Right lobe of liver (tissue), 6 donors: ENCODE measurements around the gene ESRP2. TPM values are rescaled to one million over a fixed set of nuclear protein-coding genes. Genes with fewer than 3 reads are reported as not detected.

Experiments used
- ATAC-seq, 4 donors: fragments of 200-7000 bp; cut with Tn5 transposase; one replicate each; pipeline ENCODE4 v1.9.1; 2020; ENCODE audit warnings: mild to moderate bottlenecking in 4 of 4, moderate library complexity in 4 of 4
- DNase-seq, 3 donors: peaks; one replicate each; pipeline ENCODE4 v3.0.0-alpha.2; 2020
- H3K27ac ChIP-seq, 3 donors: fragments of 200-600 bp; one replicate each; pipeline ENCODE4 v1.8.0; 2022
- H3K27me3 ChIP-seq, 2 donors: fragments of 200-600 bp; one replicate each; pipeline ENCODE4 v1.8.0; 2022
- H3K36me3 ChIP-seq, 4 donors: fragments of 200-600 bp; sonication (generic) in 1 of 4; one replicate each; pipeline versions ENCODE4 v1.5.1 to v1.8.0; 2017 to 2022; ENCODE audit warnings: control low read depth in 1 of 4
- H3K4me1 ChIP-seq, 4 donors: fragments of 200-600 bp; sonication (generic) in 1 of 4; one replicate each; pipeline versions ENCODE4 v1.5.1 to v1.8.0; 2017 to 2022; ENCODE audit warnings: control low read depth in 1 of 4
- H3K4me3 ChIP-seq, 3 donors: fragments of 200-600 bp; one replicate each; pipeline ENCODE4 v1.8.0; 2022
- H3K9me3 ChIP-seq, 4 donors: fragments of 200-600 bp; sonication (generic) in 1 of 4; one replicate each; pipeline versions ENCODE4 v1.5.1 to v1.8.0; 2017 to 2022; ENCODE audit warnings: control low read depth in 1 of 4
- CTCF ChIP-seq, 4 donors: fragments of 200-600 bp in 3 of 4; fragments of 450-650 bp in 1 of 4; IDR thresholded peaks; one replicate each; pipeline versions ENCODE4 v1.5.1 to v1.8.0; 2016 to 2022; ENCODE audit warnings: antibody characterized with exemption in 4 of 4, mild to moderate bottlenecking in 2 of 4
- POLR2A ChIP-seq: fragments of 450-650 bp; IDR thresholded peaks from one replicate; pipeline ENCODE4 v1.6.1; 2017; ENCODE audit warnings: antibody characterized with exemption, mild to moderate bottlenecking
- WGBS: methylation state at CpG from one replicate; pipeline ENCODE4 v1.1.6; 2018; ENCODE audit warnings: low coverage, low lambda C conversion rate; ENCODE audit not compliant: insufficient coverage; ENCODE audit errors: missing lambda C conversion rate; 5-methylcytosine and 5-hydroxymethylcytosine counted together
- intact Hi-C, 2 donors: fragments of 100-400 bp; cut with DNase I; formaldehyde crosslinking; loops; one replicate each; pipeline versions ENCODE4 v1.11.2 to v1.14.1; 2022
- total RNA-seq, 6 experiments: library from RNA; depleted of rRNA in 2 of 6; stranded (reverse); fragments of >200 nt in 2 of 6; fragmentation: NEBNext Ultra II Directional in 3 of 6; extraction: Animal tissue kit (Norgen Biotek cat#: 25700) in 3 of 6; gene quantifications; one replicate each; pipeline versions ENCODE4 v1.1.0 to v1.2.4, GENCODE V29; 2016 to 2023
- donor health status: DM: no; HTN: yes; CAD: no.
- donor health status: DM: no; HTN: no; CAD: no.
- donor health status: DM: no; HTN: no; CAD: no.
- donor health status: DM: no; HTN: yes; CAD: no.
- donor health status: DM: no; HTN: yes; CAD: no.

ESRP2 gene
- total RNA-seq, 6 experiments from 2014 or later: 44.8 to 102 (median 57.9) TPM

GRCh38 chr16:68259007-68259825 is 23.3 kb upstream of the ESRP2 start:
- Histone ChIP-seq H3K9me3 (no peaks in the 10 kb centered on the region), H3K27me3 (no peaks in the 10 kb centered on the region), H3K4me1 (peaks cover 0 to 5% (median 0%) of the 10 kb centered on the region in 4 donors), H3K27ac (no peak overlapping the region), H3K36me3 (peaks cover 0 to 40% (median 0%) of the 10 kb centered on the region in 4 donors), H3K4me3 (no peak overlapping the region)
- DNase-seq (no peak), ATAC-seq (no peak)
- 80% methylated on average over 7 of the region's 27 CpGs for WGBS
- intact Hi-C loops: loop anchor here in 1 of 2 donors (5.0 kb wide), 1 partner anchor 68 kb away; no protein-coding TSS in a partner anchor
- TF ChIP-seq CTCF (IDR thresholded peaks at IDR 0.05): no peak
- no peak for TF ChIP-seq POLR2A

- DNase-seq (no peak), ATAC-seq (peak in 1 of 4 donors; percentile 17)
- WGBS: 57% methylated on average over 3 of the region's 13 CpGs
- H3K36me3 ChIP-seq: peaks cover 0 to 47% (median 0%) of the 10 kb centered on the region in 4 donors
- H3K27me3 ChIP-seq: no peaks in the 10 kb centered on the region
- intact Hi-C loops: loop anchor here in 1 of 2 donors (5.0 kb wide), 1 partner anchor 69 kb away; no protein-coding TSS in a partner anchor
- H3K9me3 ChIP-seq: no peaks in the 10 kb centered on the region
- no peaks in the 10 kb centered on the region for H3K4me1 ChIP-seq
- H3K27ac ChIP-seq: no peak overlapping the region
- no peak overlapping the region for H3K4me3 ChIP-seq
- no peak for TF ChIP-seq POLR2A
These were observed 22.2 kb upstream of the ESRP2 start for GRCh38 chr16:68257906-68258800.

GRCh38 chr16:68257251-68257905 is 21.5 kb upstream of the ESRP2 start:
- ATAC-seq (no peak), DNase-seq (no peak)
- TF ChIP-seq POLR2A (no peak), CTCF (IDR thresholded peaks at IDR 0.05) (no peak)
- H3K36me3 ChIP-seq: peaks cover 0 to 55% (median 0%) of the 10 kb centered on the region in 4 donors
- H3K4me3 ChIP-seq: no peak overlapping the region
- H3K27ac ChIP-seq: no peak overlapping the region
- intact Hi-C loops: loop anchor here in 1 of 2 donors (5.0 kb wide), 1 partner anchor 70 kb away; no protein-coding TSS in a partner anchor
- H3K27me3 ChIP-seq: no peaks in the 10 kb centered on the region
- H3K4me1 ChIP-seq: no peaks in the 10 kb centered on the region
- WGBS: 80% methylated on average over 2 of the region's 6 CpGs
- H3K9me3 ChIP-seq: no peaks in the 10 kb centered on the region

GRCh38 chr16:68255712-68256111 is 19.8 kb upstream of the ESRP2 start:
- TF ChIP-seq POLR2A (no peak), CTCF (IDR thresholded peaks at IDR 0.05) (no peak)
- 90% methylated on average over 2 of the region's 18 CpGs for WGBS
- H3K36me3 ChIP-seq: peaks cover 0 to 65% (median 0%) of the 10 kb centered on the region in 4 donors
- intact Hi-C loops: loop anchor here in 1 of 2 donors (5.0 kb wide), 1 partner anchor 72 kb away; no protein-coding TSS in a partner anchor
- no peak for ATAC-seq
- H3K27me3 ChIP-seq: no peaks in the 10 kb centered on the region
- no peak overlapping the region for H3K27ac ChIP-seq
- no peaks in the 10 kb centered on the region for H3K9me3 ChIP-seq
- DNase-seq: no peak
- H3K4me1 ChIP-seq: no peaks in the 10 kb centered on the region
- no peak overlapping the region for H3K4me3 ChIP-seq
